ENCODE results near the gene ZNF407.

Gene ZNF407

DNA sequence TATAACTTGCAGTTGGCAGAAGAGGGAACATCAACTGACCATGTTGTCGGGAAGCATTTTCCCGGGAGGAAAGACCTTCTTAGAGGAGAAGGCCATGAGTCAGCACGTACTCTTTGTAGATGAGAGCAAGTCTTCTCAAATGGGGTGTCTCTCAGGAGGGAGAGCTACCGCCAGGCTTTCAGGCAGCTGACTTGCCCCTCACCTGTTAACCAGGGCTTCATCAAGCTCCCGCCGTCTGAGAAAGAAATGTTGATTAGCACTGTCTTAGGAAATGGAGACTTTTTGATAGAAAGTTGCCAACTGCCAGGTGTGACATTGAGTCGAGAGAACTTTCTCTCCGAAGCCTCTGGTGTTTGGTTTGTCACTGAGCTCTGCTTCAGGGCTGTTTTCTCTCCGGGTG, 196.1 kb downstream of the ZNF407 start:
- no peak for DNase-seq

DNA sequence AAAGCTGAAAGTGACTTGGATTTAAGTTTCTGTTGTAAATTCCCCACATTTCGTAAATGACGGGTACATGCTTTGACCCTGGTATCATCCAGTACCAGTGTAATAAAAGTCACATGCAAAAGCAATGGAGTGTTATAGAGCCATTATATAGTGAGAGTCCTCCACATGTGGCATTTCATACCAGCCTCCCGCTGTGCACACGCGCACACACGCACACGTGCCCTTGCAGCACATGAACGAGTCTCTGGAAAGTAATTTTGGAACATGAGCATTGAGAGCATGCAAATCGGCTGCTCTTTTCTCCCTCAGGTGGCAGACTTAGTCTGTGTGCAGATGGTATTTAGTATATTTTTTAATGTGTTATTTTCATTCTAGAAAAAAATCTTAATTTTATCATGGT, 198.1 kb downstream of the ZNF407 start:
- DNase-seq = no peak

DNA sequence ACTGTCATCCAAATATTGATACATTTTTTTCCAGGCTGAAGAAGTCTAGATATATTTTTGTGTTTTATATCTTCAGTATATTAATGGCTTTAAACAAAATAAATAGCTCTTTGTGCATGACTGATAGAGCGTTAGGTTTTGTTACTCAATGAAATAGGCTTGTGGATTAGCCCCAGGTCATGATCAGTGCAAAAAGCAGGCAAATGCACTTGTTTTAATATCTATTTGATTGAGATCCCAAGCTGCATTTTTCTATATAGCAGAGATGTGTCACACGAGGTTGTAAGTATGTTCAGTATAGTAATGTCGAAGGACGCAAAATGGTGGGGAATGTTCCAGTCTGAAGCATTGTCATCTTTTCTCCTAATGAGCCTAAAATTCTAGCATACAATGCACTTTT, 198.5 kb downstream of the ZNF407 start:
- no peak for DNase-seq

DNA sequence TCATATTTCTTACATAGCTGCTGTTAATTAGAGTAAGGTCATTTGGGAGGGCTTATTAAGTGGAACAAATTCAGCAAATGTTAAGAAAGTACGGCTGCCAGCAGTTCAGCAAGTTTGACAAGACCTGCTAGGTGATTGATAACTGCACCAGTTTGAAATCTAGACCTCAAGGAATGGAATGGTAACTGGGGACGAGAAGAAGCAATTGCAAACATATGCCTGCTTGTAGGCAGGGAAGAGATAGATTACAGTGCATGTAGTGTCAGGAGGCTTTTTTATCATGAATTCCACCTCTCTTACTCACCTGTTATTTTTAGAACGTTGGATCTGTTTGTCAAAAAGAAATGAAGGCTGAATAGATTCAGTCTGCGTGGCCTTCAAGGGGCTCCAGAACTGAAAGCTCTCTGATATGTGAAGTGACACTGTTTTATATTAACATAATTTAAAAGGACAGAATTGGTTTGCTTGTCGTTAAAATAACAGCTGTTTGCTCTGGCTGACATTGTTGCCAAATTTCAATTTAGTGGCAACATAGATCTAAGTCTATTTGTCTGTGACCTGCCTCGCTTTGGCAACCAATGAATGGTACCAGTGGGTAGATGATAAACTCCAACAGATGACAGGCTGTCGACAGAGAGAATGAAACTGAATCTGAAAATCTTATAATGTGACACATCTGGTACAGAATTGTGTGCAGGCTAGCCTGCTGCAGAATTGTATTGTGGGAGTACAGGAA, 199.3 kb downstream of the ZNF407 start:
- DNase-seq = no peak

DNA sequence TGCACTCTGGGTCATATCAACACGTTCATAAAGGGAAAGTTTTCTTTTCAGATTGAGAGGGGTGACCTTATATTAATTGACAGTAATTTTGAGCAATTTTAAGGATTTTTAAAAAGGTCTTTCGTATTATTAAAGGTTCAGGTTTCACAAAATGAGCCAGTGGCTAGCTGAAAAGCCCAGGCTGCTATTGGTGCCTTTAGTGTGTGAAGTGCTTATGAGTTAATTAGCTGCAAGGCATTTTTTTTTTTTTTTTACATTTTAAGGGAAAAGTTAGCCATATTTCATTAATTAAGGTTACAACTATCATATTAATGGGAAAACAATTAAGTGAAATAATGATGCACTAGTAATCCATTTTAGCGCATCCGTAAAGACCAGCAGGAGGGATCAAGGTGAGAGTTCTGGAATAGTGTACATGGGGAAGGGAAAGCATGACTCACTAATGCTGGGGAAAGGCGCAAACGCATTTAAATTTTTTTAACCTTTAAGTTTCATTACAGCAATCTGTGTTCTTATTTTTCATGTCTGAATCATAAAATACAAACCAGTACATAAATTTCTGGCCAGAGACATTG, 200.0 kb downstream of the ZNF407 start:
- DNase-seq = no peak

DNA sequence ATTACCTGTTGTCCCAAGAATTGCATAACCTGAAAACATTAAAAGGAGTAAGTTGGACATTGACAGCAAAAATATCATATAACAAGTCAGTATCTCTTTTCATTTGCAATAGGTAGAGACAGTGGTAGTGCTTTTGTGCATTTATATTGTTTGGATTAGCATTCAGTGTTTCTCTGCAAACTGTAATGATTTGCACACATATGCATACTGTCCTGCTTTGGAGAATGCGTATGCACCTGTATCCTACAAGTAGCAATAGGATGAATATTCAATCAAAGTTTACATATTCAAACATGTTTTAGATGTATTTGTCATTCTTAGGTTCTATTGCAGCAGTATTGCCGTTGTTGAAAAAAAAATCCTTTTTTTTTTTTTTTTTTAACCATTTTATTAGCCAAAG, 201.9 kb downstream of the ZNF407 start:
- no peak for DNase-seq

DNA sequence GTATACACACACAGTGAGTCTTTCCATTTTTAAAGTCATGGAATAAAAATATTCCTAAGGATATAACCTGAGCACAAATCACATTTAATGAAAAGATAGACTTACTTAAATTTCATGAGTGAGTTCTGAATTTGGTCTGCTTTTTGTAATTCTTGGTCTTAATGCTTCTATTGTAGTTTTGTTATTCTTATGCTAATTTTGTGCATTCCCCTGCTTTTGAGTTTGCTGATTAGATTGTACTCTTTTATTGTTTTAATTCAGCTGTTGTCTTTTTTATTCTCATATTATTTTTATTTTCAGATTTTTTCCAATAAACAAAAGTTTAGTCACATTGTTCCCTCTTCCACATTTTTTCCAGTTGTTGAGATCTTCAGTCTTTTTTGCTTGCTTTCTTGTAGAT, 202.4 kb downstream of the ZNF407 start:
- DNase-seq = no peak

DNA sequence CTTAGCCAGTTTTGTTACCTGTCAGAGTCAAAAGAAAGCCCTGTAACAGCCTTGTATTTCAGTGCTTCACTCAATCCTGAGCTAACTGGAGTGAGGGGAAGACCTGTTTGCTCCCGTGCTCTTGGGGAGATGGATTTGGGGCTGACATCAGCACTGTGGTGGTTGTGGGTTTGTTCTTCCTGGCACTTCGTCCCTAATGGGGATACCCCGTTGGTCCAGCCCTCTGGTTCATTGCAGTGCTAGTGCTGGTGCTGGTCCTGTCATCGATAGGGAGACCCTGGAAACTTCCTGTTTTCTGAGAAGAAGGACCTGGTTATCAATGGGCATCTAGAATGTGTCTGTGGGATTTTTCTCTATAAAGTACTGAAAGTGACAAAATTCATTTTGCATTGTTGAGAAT, 205.4 kb downstream of the ZNF407 start:
- no peak for DNase-seq

DNA sequence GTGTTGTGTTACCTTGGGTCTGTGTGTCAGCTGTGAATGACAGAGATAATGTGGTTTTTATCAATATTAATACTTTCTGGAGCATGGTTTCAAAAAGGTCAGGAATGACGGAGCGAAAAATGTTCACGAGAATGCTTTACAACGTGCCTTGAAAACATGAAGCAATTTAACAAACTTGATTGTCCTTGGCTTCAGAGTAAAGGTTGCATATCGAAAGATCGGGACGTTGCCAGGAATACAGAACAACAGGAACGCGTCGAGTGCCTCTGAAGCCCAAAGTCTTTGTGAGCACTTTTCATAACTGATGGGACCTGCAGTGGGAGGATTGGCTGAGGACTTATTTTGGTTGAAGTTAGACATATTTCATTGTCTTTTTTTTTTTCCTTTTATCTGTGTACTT, 206.1 kb downstream of the ZNF407 start:
- DNase-seq = no peak

DNA sequence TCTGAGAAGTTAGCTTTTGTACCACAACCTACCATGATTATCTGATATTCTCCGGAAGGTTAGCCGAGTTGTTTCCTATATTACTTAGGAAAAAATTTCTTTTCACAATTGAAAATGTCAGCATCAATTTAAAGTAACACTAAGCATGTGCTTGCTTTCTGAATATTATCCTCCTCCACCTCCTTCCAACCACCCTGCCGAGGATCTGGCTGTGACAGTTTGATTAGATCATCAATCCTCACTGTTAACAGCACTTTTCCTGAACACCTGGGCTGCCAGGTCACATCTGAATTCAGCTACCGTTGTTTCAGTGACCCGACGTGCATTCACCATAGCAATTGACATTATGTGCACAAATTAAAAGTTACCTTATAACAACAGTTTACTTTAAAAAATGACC, 207.0 kb downstream of the ZNF407 start:
- peak; percentile 82 for DNase-seq

DNA sequence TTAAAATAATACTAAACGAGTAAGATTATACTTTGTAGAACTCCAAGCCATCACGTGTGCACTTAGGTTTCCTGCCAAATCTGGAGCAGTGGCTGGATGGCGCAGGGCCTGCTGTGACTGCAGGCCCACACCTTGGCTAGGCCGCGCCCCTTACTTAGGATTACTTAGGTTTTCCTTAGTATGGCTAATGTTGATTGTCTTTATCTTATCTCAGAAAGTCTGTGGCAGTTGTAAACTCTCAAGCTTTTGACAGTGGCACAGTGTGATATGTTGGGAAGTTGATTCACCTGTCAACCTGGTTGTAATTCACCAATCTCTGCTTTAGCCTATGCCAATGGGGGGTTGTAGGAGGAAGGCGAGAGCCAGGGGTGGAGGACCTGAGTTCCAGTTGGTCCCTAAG, 208.4 kb downstream of the ZNF407 start:
- DNase-seq = no peak

DNA sequence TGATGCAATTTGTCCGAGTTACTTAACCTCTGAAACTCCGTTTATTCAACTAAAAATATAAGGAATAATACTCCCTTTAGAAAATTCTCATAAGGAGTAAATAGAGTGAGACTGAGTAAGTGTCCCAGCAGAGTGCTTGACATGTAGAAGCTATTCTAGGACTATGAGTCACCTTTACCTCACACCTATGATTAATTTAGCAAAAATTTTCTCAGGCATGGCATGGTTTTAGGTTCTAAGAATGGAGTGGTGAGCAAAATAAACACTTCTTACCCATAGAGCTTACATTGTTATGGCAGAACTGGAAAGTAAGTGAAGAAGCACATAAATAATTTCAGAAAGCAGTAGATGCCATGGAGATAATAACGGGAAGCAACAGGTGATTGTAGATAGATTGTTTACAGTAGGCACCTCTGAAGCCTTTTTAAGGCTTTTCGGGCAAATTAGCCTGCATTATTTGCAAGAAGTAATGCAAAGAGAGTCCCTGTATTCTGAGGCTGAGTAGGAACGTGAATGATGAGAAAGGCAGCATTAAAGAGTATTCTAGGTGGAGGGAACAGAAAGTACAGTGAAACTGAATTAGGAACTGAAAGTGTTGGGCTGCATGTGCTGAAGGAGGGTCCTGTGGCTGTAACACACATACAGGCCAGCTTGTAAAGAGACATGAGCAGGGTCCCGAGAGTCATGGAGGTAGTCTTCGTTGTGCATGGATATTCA, 209.2 kb downstream of the ZNF407 start:
- peak; percentile 58 for DNase-seq

DNA sequence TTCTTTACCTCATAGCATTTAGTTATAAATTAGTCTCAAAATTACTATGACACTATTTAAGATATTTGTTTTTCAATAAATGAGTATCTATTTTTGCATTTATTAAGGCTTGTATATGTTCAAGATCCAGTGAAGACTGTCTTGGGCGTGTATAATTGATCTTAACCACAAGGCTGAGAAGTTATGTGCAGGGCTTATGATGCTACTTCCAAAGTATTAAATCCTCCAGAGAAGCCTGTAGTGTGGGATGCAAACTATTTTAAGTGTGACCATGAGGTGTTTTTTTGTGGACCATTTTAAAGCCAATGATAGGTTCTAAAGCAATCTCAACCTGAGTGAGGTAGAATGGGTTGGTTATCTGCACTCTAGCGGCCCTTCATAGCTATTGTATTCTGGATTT, 219.9 kb downstream of the ZNF407 start:
- DNase-seq = no peak

DNA sequence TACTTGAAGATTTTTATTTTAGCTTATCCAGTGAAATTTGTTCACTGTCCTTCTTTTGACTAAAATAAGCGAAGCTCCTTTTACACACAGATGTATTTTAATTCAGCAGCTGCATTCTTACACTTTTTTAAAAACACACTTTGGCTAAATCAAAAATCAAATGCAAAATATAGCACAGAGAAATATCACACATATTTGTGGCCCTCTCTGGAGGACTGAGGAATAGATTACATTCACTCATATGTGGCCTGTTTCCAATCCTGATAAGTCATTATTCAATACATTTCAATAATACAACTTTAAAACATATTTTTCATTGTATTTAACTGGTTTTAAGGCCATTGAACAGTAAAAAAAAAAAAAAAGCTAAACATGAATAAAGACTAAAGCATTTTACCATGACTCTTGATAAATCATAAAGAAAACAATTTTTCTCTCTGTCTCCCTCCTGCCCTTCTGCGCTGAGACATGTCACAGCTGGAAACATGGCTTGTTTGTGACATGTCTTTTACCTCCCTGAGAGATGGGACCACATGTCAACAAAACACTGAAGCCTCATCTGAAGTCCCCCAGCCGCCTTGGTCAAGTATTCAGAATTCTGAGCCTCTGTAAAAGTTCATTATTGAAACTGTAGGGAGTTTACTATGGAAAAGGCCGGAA, 221.0 kb downstream of the ZNF407 start:
- DNase-seq = no peak

DNA sequence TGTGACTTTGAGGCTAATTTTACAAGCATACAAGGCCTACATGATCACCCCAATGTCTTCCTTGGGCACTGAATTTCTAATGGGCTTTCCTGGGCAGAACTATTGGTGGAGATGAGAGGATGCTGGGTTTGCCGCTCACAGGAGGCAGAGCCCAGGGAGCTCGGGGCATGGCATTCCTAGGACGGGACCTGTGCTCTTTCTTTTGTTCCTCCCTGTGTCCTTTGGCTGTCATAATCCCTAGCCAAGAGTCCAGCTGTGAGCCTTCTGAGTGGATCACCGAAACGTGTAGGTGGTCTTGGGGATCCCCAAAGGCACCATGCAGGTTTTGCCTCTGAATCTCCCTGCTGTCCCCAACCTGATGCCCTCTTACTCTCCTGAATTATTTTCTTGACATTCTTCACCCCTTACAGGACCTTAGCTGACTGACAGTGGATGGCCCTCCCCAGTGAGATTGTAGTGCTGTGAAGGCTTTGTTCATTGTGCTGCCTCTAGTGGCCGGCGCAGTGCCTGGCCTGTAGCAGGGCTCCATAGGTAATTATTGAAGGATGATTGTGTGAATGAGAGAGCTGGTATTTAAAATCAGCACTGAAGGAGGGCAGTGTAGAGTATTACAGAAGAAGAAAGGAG, 221.9 kb downstream of the ZNF407 start:
- no peak for DNase-seq

DNA sequence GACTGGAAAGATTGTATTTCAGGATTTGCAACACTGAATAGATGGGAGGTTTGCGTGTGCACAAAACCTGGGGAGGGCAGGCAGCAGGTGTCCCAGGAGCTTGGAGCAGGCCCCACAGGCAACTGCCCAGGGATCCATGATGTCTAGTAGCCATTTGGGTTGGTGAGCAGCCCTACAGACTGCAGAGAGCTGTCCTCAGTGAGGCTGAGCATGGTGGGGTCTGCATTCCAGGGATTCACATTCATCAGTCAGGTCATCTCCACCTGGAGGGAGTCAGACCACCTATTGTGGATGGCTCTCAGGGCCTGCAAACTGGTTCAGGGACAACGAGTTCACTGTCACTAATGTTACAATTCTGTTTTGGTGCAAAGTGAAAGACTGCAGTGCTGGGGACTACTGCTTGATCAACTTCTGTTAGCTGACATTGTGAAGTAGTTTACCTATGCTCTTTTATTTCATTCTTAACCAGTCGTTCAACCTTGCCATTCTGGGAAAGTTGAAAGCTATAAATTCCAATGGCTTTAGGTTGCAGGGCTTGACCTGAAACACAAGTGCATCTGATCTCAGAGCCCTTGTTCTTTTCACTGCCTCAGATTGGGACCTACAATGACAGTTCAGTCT, 222.6 kb downstream of the ZNF407 start:
- DNase-seq = no peak

DNA sequence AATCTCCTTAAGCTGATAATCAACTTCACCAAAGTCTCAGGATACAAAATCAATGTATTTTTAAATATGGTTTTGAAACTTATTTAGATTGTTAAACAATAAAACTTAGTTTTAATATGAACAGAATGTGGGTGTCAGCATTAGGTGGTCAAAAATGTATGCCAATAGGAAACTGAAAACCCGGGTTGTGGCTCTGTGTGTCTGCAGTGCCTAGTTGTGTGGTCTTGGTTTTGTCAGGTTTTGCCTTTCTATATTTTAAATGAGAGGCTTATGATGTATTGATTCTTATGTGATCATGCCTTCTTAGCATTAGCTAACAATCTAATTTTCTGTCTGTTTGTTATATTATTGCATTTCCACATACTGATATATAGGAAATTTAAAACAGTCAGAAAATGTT, 227.8 kb downstream of the ZNF407 start:
- no peak for DNase-seq

DNA sequence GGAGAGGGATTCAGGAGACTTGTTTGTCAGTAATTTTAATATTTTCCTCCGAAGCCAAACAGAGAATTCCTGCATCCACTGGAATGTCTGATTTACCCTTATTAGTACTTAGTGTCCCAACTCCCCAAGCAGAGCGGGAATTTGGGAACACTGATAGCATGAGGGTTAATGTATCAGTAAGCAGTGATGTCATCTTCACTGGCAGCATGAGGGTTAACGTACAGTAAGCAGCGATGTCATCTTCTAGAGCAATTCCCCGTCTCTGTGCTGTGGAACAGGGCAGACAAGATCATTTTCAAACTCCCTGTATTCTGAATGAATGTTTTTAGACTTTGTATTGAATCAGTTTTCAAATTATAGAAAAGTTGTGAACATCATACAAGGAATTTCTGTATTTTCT, 228.9 kb downstream of the ZNF407 start:
- DNase-seq = no peak

DNA sequence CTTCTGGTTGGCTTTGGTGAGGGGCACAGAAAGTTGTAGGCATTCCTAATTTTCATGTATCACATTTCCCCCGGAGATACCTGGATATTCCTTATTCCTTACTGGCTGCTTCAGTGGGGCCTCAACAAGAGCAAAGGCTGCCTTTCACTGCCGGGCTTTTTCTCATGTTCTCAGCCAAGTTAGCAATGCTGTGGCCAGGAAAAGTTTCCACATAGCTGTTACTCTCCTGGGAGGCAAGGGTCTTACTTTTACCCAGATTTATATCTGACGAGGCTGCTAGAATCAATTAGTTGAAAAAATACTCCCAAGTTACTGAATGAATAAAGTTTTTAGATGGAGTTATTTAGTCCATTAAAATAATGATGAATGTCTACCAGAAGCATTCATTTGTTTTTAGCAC, 230.5 kb downstream of the ZNF407 start:
- no peak for DNase-seq

DNA sequence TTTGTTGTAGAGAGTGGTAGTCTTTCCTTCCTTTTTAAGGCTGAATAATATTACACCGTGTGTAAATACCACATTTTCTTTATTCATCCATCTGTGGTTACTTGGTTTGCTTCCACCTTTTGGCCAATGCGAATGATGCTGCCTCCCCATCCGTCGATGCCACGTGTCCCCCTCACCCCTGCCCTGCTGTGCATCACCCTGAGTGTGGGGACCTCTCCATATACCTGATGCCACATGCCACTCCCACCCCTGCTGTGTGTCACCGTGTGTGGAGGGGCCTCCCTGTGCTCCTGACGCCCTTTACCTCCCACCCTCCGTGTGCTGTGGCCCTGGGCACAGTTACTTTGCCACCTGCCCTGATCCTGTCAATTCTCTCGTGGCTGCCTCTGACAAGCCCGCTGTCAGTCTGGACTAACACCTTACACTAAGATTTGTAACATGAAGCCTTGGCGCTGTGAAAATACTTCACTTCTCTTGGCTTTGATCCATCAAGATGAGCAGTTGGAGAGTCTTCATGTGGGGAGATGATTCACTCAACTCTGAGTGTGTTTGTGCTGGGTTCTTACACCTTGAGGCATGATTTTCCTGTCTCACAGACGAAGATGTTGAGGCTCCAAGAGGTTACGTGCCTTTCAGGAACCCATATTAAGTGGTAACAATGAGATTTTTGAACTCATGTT, 234.0 kb downstream of the ZNF407 start:
- no peak for DNase-seq

DNA sequence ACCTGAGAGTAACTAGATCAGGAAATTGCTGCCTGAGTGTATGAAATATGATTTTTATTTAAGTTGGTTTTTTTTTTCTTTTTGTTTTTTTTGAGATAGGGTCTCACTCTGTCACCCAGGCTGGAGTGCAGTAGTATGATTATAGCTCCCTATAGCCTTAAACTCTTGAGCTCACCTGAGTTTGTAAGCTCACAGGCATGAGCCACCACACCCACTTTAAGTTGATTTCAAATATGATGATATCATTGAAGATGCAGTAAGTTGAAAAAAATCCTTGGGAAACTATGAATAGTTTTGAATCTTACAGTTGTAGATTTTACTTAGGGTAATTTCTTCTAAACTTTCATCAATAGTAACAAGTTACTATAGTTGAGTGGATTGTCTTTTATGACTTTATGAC, 234.7 kb downstream of the ZNF407 start:
- no peak for DNase-seq

DNA sequence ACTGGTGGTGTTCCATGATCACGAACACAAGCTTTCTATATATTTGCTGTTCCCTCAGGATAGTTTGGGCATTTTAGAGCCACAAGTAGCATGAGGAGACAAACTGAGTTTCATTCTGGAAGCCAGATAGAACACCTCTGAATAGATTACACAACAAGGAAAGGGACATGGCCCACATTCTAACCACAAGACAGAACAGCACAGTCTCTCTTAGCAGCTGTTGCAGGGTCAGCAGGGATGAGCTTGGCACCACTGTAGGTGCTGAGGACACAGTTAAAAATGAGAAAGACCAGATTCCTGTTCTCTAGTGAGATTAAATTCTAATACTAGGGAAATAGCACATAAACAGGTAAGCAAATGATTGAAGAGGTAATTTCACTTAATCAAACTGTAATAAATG, 235.3 kb downstream of the ZNF407 start:
- DNase-seq = no peak

Data from NCI-H1417 treated with DMSO at 0.1 percent for 48 hours (cell line).